ENCODE data around the gene POLR3G. TPM values are rescaled to one million over a fixed set of nuclear protein-coding genes. Genes with fewer than 3 reads are reported as not detected.

Gene POLR3G
- total and polyA plus RNA-seq, 2 of the 13 experiments (the other 11 are each of a cell fraction or from before 2014, with no cell fraction given) = 1.2 to 7.3 TPM

GRCh38 chr5:90474235-90475107 lies at the start of gene POLR3G, which contains the start of gene MBLAC2 (continued):
- TF ChIP-seq ZFP1 (CRISPR knock-in tag; IDR thresholded peaks at IDR 0.05) (no peak; the same call in 1 of the 2 replicates), ATF3 (CRISPR knock-in tag; IDR thresholded peaks at IDR 0.05) (no peak), KLF11 (CRISPR knock-in tag; IDR thresholded peaks at IDR 0.05) (no peak), PITX1 (CRISPR knock-in tag; IDR thresholded peaks at IDR 0.05) (peak; percentile 65), ZNF549 (CRISPR knock-in tag; IDR thresholded peaks at IDR 0.05) (no peak), SIN3B (IDR thresholded peaks at IDR 0.05; ENCODE audit: low read length) (no peak), ZNF253 (CRISPR knock-in tag; IDR thresholded peaks at IDR 0.05; ENCODE audit: borderline replicate concordance) (no peak), ISL2 (CRISPR knock-in tag; IDR thresholded peaks at IDR 0.05) (peak; percentile 59; the same call in 1 of the 2 replicates), MYNN (CRISPR knock-in tag; IDR thresholded peaks at IDR 0.05; ENCODE audit: low read depth) (no peak), SMAD3 (CRISPR knock-in tag; IDR thresholded peaks at IDR 0.05) (peak; percentile 52; the same call in 1 of the 2 replicates), NFE2L1 (CRISPR knock-in tag; IDR thresholded peaks at IDR 0.05; ENCODE audit: borderline replicate concordance) (no peak), IKZF1 (IDR thresholded peaks at IDR 0.05) (no peak), ZC3H13 (CRISPR knock-in tag; IDR thresholded peaks at IDR 0.05) (no peak), ZNF20 (CRISPR knock-in tag; IDR thresholded peaks at IDR 0.05) (peak; percentile 93; the same call in 1 of the 2 replicates), ZNF792 (CRISPR knock-in tag; IDR thresholded peaks at IDR 0.05) (peak; percentile 76; the same call in 1 of the 2 replicates), NFKBIZ (CRISPR knock-in tag; IDR thresholded peaks at IDR 0.05) (peak; percentile 37; the same call in 1 of the 2 replicates), MIER2 (CRISPR knock-in tag; IDR thresholded peaks at IDR 0.05) (no peak), NFKB2 (CRISPR knock-in tag; IDR thresholded peaks at IDR 0.05; ENCODE audit: borderline replicate concordance) (peak; percentile 68; the same call in 1 of the 2 replicates), ZNF772 (CRISPR knock-in tag; IDR thresholded peaks at IDR 0.05) (peak; percentile 63), ZNF383 (CRISPR knock-in tag; IDR thresholded peaks at IDR 0.05; ENCODE audit: borderline replicate concordance) (no peak), POLR2G (IDR thresholded peaks at IDR 0.05; ENCODE audit: low read depth, low read length) (peak; percentile 90), CBX2 (IDR thresholded peaks at IDR 0.05; ENCODE audit: low read depth, low read length) (no peak), CBX2 (CRISPR knock-in tag; IDR thresholded peaks at IDR 0.05; ENCODE audit: low read depth) (no peak), POLR2AphosphoS2 (IDR thresholded peaks at IDR 0.05; ENCODE audit: low read depth, low read length) (no peak)
- TF ChIP-seq, protein P1, sequence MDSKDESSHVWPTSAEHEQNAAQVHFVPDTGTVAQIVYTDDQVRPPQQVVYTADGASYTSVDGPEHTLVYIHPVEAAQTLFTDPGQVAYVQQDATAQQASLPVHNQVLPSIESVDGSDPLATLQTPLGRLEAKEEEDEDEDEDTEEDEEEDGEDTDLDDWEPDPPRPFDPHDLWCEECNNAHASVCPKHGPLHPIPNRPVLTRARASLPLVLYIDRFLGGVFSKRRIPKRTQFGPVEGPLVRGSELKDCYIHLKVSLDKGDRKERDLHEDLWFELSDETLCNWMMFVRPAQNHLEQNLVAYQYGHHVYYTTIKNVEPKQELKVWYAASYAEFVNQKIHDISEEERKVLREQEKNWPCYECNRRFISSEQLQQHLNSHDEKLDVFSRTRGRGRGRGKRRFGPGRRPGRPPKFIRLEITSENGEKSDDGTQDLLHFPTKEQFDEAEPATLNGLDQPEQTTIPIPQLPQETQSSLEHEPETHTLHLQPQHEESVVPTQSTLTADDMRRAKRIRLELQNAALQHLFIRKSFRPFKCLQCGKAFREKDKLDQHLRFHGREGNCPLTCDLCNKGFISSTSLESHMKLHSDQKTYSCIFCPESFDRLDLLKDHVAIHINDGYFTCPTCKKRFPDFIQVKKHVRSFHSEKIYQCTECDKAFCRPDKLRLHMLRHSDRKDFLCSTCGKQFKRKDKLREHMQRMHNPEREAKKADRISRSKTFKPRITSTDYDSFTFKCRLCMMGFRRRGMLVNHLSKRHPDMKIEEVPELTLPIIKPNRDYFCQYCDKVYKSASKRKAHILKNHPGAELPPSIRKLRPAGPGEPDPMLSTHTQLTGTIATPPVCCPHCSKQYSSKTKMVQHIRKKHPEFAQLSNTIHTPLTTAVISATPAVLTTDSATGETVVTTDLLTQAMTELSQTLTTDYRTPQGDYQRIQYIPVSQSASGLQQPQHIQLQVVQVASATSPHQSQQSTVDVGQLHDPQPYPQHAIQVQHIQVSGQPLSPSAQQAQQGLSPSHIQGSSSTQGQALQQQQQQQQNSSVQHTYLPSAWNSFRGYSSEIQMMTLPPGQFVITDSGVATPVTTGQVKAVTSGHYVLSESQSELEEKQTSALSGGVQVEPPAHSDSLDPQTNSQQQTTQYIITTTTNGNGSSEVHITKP (CRISPR knock-in tag; IDR thresholded peaks at IDR 0.05; ENCODE audit: low read depth) = peak; percentile 82
- TF ChIP-seq, protein P2, sequence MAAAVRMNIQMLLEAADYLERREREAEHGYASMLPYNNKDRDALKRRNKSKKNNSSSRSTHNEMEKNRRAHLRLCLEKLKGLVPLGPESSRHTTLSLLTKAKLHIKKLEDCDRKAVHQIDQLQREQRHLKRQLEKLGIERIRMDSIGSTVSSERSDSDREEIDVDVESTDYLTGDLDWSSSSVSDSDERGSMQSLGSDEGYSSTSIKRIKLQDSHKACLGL (CRISPR knock-in tag; IDR thresholded peaks at IDR 0.05) = peak; percentile 74
- TF ChIP-seq, protein P3, sequence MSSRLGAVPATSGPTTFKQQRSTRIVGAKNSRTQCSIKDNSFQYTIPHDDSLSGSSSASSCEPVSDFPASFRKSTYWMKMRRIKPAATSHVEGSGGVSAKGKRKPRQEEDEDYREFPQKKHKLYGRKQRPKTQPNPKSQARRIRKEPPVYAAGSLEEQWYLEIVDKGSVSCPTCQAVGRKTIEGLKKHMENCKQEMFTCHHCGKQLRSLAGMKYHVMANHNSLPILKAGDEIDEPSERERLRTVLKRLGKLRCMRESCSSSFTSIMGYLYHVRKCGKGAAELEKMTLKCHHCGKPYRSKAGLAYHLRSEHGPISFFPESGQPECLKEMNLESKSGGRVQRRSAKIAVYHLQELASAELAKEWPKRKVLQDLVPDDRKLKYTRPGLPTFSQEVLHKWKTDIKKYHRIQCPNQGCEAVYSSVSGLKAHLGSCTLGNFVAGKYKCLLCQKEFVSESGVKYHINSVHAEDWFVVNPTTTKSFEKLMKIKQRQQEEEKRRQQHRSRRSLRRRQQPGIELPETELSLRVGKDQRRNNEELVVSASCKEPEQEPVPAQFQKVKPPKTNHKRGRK (CRISPR knock-in tag; IDR thresholded peaks at IDR 0.05) = no peak

Measured in HepG2 (cell line).